ENCODE measurements around the gene SLC16A12. TPM values are rescaled to one million over a fixed set of nuclear protein-coding genes. Genes with fewer than 3 reads are reported as not detected.
A peak's percentile ranks its signal among the peaks of the same experiment; 100 is the strongest.
"Not testable (repeated sequence)": the region's sequence is repeated elsewhere in the genome, so short reads cannot be mapped to it uniquely, and the experiment has no call there.

SLC16A12 gene
- total and polyA plus RNA-seq, 4 donors: 3.2 to 31.2 (median 8.0) TPM

GRCh38 chr10:89419548-89419947, 115.8 kb downstream of the SLC16A12 start:
- WGBS (ENCODE audit: insufficient coverage): no CpG with 5 or more reads among the region's 3 CpGs
- no peaks in the 10 kb centered on the region for H3K9me3 ChIP-seq (ENCODE audit: control insufficient read depth, insufficient read depth, low read length)
- H3K27ac ChIP-seq (ENCODE audit: low read depth, low read length): no peak overlapping the region
- H3K4me3 ChIP-seq (ENCODE audit: low read depth, low read length): no peak overlapping the region
- peaks cover 5% of the 10 kb centered on the region for H3K4me1 ChIP-seq (ENCODE audit: control insufficient read depth, insufficient read depth, low read length)
- H3K27me3 ChIP-seq (ENCODE audit: control insufficient read depth, insufficient read depth, low read length): no peaks in the 10 kb centered on the region
- H3K36me3 ChIP-seq (ENCODE audit: control insufficient read depth, insufficient read depth, low read length): no peaks in the 10 kb centered on the region
- DNase-seq (ENCODE audit: low read depth in 4 of 6, low spot score in 6 of 6): peak in 1 of 6 donors; percentile 39

DNA sequence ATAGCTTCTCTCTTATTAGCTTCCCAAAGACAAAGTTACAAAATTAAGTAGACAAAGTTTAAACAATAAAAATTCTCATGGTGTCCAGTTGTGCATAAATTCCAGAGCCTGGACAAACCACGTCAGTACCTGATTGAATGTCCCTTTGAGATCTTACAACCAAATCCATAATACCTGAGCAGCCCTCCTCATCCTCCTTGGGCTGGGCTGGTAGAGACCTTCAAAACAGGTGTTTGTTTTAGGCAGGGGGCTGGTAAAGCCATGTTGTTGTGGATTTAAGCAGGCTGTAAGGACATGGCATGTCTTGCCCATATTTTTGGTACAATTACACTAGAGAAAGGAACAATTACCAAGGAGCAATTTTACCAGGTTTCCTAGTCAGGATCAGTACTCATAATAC, 118.9 kb downstream of the SLC16A12 start:
- H3K9me3 ChIP-seq (ENCODE audit: control insufficient read depth, insufficient read depth, low read length): no peaks in the 10 kb centered on the region
- H3K27ac ChIP-seq (ENCODE audit: low read depth, low read length): no peak overlapping the region
- peaks cover 9% of the 10 kb centered on the region for H3K4me1 ChIP-seq (ENCODE audit: control insufficient read depth, insufficient read depth, low read length)
- no peak overlapping the region for H3K4me3 ChIP-seq (ENCODE audit: low read depth, low read length)
- no peaks in the 10 kb centered on the region for H3K27me3 ChIP-seq (ENCODE audit: control insufficient read depth, insufficient read depth, low read length)
- DNase-seq (ENCODE audit: low read depth in 4 of 6, low spot score in 6 of 6): no peak
- no CpG with 5 or more reads among the region's 1 CpG for WGBS (ENCODE audit: insufficient coverage)
- no peaks in the 10 kb centered on the region for H3K36me3 ChIP-seq (ENCODE audit: control insufficient read depth, insufficient read depth, low read length)

- WGBS (ENCODE audit: insufficient coverage): 0% methylated on average over 58 of the region's 66 CpGs
- Histone ChIP-seq H3K36me3 (ENCODE audit: control insufficient read depth, insufficient read depth, low read length) (no peaks in the 10 kb centered on the region), H3K4me3 (ENCODE audit: low read depth, low read length) (peak overlapping the region; percentile 90), H3K27me3 (ENCODE audit: control insufficient read depth, insufficient read depth, low read length) (no peaks in the 10 kb centered on the region), H3K27ac (ENCODE audit: low read depth, low read length) (peak overlapping the region; percentile 94), H3K9me3 (ENCODE audit: control insufficient read depth, insufficient read depth, low read length) (no peaks in the 10 kb centered on the region), H3K4me1 (ENCODE audit: control insufficient read depth, insufficient read depth, low read length) (peaks cover 9% of the 10 kb centered on the region)
- DNase-seq (ENCODE audit: low read depth in 4 of 6, low spot score in 6 of 6): peak in 2 of 6 donors; percentile 21 to 80
These were observed 120.2 kb downstream of the SLC16A12 start for GRCh38 chr10:89414879-89415821.

DNA sequence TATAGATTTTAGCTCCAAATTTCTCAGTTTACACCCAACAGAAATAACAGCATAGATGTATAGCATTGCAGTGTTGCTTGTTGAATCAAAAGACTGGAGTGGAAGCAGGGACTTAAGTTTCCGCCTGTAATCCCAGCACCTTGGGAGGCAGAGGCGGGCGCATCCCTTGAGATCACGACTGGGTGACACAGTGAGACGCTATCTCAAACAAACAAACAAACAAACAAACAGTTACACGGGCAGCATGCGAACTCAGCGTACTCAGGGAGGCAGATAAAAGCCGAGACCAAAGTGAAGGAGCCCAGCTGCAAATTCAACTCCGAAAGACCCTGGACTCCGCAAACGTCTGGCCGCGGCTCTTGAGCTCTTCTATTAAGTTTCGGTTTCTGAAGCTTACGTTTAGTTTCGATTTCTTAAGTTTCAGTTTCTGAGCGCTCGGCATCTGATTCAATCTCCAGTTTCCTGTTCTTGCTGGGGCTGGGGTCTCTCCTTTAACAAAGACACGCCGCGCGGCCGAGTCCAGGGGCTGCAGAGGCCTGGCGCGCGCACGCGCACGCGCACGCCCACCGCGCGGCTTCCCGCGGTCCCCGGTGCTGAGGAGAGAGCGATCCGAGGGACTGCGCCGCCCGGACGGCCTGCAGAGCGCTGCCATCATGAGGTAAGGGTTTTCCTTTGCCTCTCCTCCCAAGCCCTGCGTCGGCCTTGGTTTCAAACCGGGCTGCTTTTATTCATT, 121.1 kb downstream of the SLC16A12 start, which contains the start of gene IFIT5:
IFIT5 (plus strand) TSS at position 423 of the 733 bp plus-strand sequence; CDS start at position 654, 231 bp downstream.
- under 1% methylated on average over 48 of the region's 48 CpGs for WGBS (ENCODE audit: insufficient coverage)
- Histone ChIP-seq H3K4me3 (ENCODE audit: low read depth, low read length) (peak within 1 kb of the TSS; percentile 90), H3K36me3 (ENCODE audit: control insufficient read depth, insufficient read depth, low read length) (no peaks in the 10 kb centered on the region), H3K4me1 (ENCODE audit: control insufficient read depth, insufficient read depth, low read length) (peaks cover 9% of the 10 kb centered on the region), H3K9me3 (ENCODE audit: control insufficient read depth, insufficient read depth, low read length) (no peaks in the 10 kb centered on the region), H3K27ac (ENCODE audit: low read depth, low read length) (peak within 1 kb of the TSS; percentile 94), H3K27me3 (ENCODE audit: control insufficient read depth, insufficient read depth, low read length) (no peaks in the 10 kb centered on the region)
- peak; percentile 71 to 96 (median 81) for DNase-seq (ENCODE audit: low read depth in 4 of 6, low spot score in 6 of 6)

DNA sequence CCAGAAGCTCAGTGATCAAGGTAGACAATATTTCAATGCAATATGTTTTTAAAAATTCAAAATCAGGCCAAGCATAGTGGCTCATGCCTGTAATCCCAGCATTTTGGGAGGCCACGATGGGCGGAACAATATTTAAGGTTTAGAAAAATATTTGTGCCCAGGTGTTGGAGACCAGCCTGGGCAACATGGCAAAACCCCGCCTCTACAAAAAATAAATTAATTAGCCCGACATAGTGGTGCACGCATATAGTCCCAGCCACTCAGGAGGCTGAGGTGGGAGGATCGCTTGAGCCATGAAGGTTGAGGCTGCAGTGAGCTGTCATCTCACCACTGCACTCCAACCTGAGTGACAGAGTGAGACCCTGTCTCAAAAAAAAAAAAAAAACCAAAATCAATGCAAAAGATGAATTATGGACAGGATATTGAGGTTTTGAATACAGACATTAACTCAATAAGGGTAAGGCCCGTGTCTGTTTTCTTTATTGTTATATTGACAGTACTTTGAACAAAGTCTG, 121.9 kb downstream of the SLC16A12 start:
- peaks cover 9% of the 10 kb centered on the region for H3K4me1 ChIP-seq (ENCODE audit: control insufficient read depth, insufficient read depth, low read length)
- no peak for DNase-seq (ENCODE audit: low read depth in 4 of 6, low spot score in 6 of 6)
- no peaks in the 10 kb centered on the region for H3K36me3 ChIP-seq (ENCODE audit: control insufficient read depth, insufficient read depth, low read length)
- H3K4me3 ChIP-seq (ENCODE audit: low read depth, low read length): peak overlapping the region; percentile 90
- peak overlapping the region; percentile 94 for H3K27ac ChIP-seq (ENCODE audit: low read depth, low read length)
- no peaks in the 10 kb centered on the region for H3K9me3 ChIP-seq (ENCODE audit: control insufficient read depth, insufficient read depth, low read length)
- 81% methylated on average over 3 of the region's 7 CpGs for WGBS (ENCODE audit: insufficient coverage)
- no peaks in the 10 kb centered on the region for H3K27me3 ChIP-seq (ENCODE audit: control insufficient read depth, insufficient read depth, low read length)

GRCh38 chr10:89412276-89412675, 123.1 kb downstream of the SLC16A12 start:
- H3K27me3 ChIP-seq (ENCODE audit: control insufficient read depth, insufficient read depth, low read length); DNase-seq (ENCODE audit: low read depth in 4 of 6, low spot score in 6 of 6); H3K4me3 ChIP-seq (ENCODE audit: low read depth, low read length); H3K4me1 ChIP-seq (ENCODE audit: control insufficient read depth, insufficient read depth, low read length); H3K9me3 ChIP-seq (ENCODE audit: control insufficient read depth, insufficient read depth, low read length); H3K27ac ChIP-seq (ENCODE audit: low read depth, low read length); H3K36me3 ChIP-seq (ENCODE audit: control insufficient read depth, insufficient read depth, low read length): not testable (repeated sequence)
- 76% methylated on average over 9 of the region's 10 CpGs for WGBS (ENCODE audit: insufficient coverage)

GRCh38 chr10:89411135-89411534, 124.3 kb downstream of the SLC16A12 start:
- not testable (repeated sequence) for H3K27ac ChIP-seq (ENCODE audit: low read depth, low read length); H3K27me3 ChIP-seq (ENCODE audit: control insufficient read depth, insufficient read depth, low read length); H3K9me3 ChIP-seq (ENCODE audit: control insufficient read depth, insufficient read depth, low read length); H3K36me3 ChIP-seq (ENCODE audit: control insufficient read depth, insufficient read depth, low read length); H3K4me1 ChIP-seq (ENCODE audit: control insufficient read depth, insufficient read depth, low read length); DNase-seq (ENCODE audit: low read depth in 4 of 6, low spot score in 6 of 6); H3K4me3 ChIP-seq (ENCODE audit: low read depth, low read length)
- 20% methylated on average over 1 of the region's 2 CpGs for WGBS (ENCODE audit: insufficient coverage)

DNA sequence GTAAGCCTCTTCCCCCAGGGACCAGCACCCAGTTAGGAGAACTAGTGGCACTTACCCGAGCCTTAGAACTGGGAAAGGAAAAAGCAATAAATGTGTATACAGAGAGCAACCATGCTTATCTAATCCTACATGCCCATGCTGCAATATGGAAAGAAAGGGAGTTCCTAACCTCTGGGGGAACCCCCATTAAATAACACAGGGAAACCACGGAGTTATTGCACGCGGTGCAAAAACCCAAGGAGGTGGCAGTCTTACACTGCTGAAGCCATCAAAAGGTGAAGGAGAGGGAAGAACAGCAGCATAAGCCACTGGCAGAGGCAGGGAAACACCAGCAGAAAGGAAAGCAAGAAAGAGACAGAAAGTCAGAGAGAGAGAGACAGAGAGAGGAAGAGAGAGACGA, 124.8 kb downstream of the SLC16A12 start:
- not testable (repeated sequence) for H3K27ac ChIP-seq (ENCODE audit: low read depth, low read length); DNase-seq (ENCODE audit: low read depth in 4 of 6, low spot score in 6 of 6); H3K4me3 ChIP-seq (ENCODE audit: low read depth, low read length); H3K36me3 ChIP-seq (ENCODE audit: control insufficient read depth, insufficient read depth, low read length); H3K27me3 ChIP-seq (ENCODE audit: control insufficient read depth, insufficient read depth, low read length); H3K4me1 ChIP-seq (ENCODE audit: control insufficient read depth, insufficient read depth, low read length); H3K9me3 ChIP-seq (ENCODE audit: control insufficient read depth, insufficient read depth, low read length)
- WGBS (ENCODE audit: insufficient coverage): 93% methylated on average over 3 of the region's 5 CpGs

GRCh38 chr10:89409282-89409681, 126.1 kb downstream of the SLC16A12 start:
- H3K9me3 ChIP-seq (ENCODE audit: control insufficient read depth, insufficient read depth, low read length); H3K27me3 ChIP-seq (ENCODE audit: control insufficient read depth, insufficient read depth, low read length); H3K4me3 ChIP-seq (ENCODE audit: low read depth, low read length); H3K4me1 ChIP-seq (ENCODE audit: control insufficient read depth, insufficient read depth, low read length); H3K36me3 ChIP-seq (ENCODE audit: control insufficient read depth, insufficient read depth, low read length); H3K27ac ChIP-seq (ENCODE audit: low read depth, low read length); DNase-seq (ENCODE audit: low read depth in 4 of 6, low spot score in 6 of 6): not testable (repeated sequence)
- WGBS (ENCODE audit: insufficient coverage): 96% methylated on average over 4 of the region's 5 CpGs
